GM12892 (cell line): ENCODE measurements around the gene CBFA2T2.

ENCODE experiments used
- POLR2A ChIP-seq: IDR thresholded peaks from 2 replicates; pipeline ENCODE4 v1.6.1; 2011; ENCODE audit warnings: low read depth, low read length, control low read depth
- POLR2AphosphoS5 ChIP-seq: IDR thresholded peaks from 2 replicates; pipeline ENCODE4 v1.6.1; 2011; ENCODE audit warnings: low read depth, low read length, control low read depth
- TAF1 ChIP-seq: IDR thresholded peaks from 2 replicates; pipeline ENCODE4 v1.6.1; 2011; ENCODE audit warnings: low read depth, mild to moderate bottlenecking, control low read depth, low read length, borderline replicate concordance

DNA sequence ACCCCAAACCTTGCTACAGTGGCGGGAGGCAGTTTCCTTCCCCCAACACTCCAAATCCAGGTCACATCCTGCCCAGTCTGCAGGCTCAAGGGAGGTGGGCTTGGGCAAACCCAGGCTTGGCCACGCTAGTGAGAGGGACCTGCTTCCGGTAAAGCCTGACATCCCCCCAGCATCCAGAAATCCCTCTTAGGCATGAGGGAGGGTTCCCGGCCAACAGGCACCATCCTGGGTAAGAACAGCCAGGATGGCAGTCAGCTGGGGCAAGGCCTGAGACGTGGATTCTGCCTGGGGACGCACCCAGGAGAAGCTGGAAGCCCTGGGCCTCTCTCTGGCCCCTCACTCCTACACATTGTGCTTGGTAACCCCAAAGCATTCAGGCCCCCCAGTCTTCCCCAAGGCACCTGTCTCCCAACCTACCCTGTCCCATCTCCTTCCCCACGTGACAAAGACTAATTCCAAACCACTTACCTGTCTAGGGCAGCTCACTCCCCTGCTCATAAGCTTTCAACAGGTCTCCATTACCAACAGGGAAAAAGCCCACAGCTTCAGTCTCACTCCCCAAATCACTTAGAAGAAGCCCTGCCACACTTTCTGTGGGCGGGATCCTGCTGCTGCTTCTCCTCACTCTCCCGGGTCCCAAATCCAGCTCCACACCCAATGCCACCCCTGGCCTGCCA is 174.3 kb downstream of the CBFA2T2 start:
- TF ChIP-seq TAF1: no peak
- TF ChIP-seq POLR2A: no peak
- no peak for TF ChIP-seq POLR2AphosphoS5
